GM12878 (cell line): ENCODE measurements around the gene RPL3.
"Not testable (repeated sequence)": the region's sequence is repeated elsewhere in the genome, so short reads cannot be mapped to it uniquely, and the experiment has no call there.

Source experiments
- CREB1 ChIP-seq: IDR thresholded peaks from 2 replicates; pipeline ENCODE4 v1.6.1; 2012; ENCODE audit warnings: low read depth, mild to moderate bottlenecking, inconsistent platforms
- JUNB ChIP-seq: IDR thresholded peaks from 2 replicates; pipeline ENCODE4 v1.6.1; 2016; ENCODE audit warnings: antibody characterized with exemption, mild to moderate bottlenecking
- RB1 ChIP-seq: fragments of 450-650 bp; formaldehyde crosslinking; IDR thresholded peaks from 2 replicates; pipeline ENCODE4 v1.6.1; 2017; ENCODE audit warnings: mild to moderate bottlenecking, borderline replicate concordance
- RFX5 ChIP-seq: IDR thresholded peaks from 2 replicates; pipeline ENCODE4 v1.6.1; 2011; ENCODE audit warnings: low read depth, low read length, improper control_type of control experiment

DNA sequence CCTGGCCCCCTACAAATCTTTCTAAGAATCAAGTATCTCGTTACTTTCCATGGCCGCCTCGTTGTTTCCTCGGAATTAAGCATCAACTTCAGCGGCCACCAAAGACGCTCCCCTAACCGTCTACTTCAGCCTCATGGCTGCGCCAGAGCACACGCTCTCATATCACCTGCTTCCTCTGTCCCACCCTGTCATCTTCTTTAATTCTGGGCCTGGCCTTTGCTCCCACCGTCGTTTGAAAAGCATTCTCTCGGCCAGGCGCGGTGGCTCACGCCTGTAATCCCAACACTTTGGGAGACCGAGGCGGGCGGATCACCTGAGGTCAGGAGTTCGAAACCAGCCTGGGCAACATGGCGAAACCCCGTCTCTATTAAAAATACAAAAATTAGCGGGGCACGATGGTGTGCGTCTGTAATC lies 1.2 kb upstream of the RPL3 start:
- TF ChIP-seq RB1, CREB1, RFX5, JUNB: not testable (repeated sequence)
